AG04449 (cell line): ENCODE results near the gene DCST1.
A peak's percentile ranks its signal among the peaks of the same experiment; 100 is the strongest.

ENCODE experiments used
- CTCF ChIA-PET: fragments of 350-600 bp; formaldehyde crosslinking; extraction: SDS; loops from one replicate; lab custom pipeline; 2021; ENCODE audit warnings: antibody characterized with exemption; lab: Yijun Ruan, JAX
- POLR2A ChIA-PET: fragments of 400-600, 350-600 bp; formaldehyde crosslinking; extraction: SDS; loops from one replicate; lab custom pipeline; 2020; ENCODE audit warnings: antibody characterized with exemption, inconsistent platforms; lab: Yijun Ruan, JAX
- DNase-seq: peaks from one replicate; pipeline ENCODE4 v3.0.0-alpha.2; 2010; ENCODE audit warnings: low read depth, low spot score
- H3K4me3 ChIP-seq: 2 replicates; pipeline ENCODE4 v1.5.1; 2011; ENCODE audit warnings: low read depth, mild to moderate bottlenecking, control low read depth, low read length
- CTCF ChIP-seq: IDR thresholded peaks from one replicate; pipeline ENCODE4 v1.5.1; 2011; ENCODE audit warnings: mild to moderate bottlenecking, moderate library complexity, low read length, control low read depth, inconsistent platforms; ENCODE audit not compliant: insufficient read depth; ENCODE audit errors: missing control alignments

Gene DCST1

GRCh38 chr1:155062702-155063411, 29.2 kb downstream of the DCST1 start:
- ChIA-PET CTCF (interaction anchor here (1.3 to 17.3 kb wide), 7 partner anchors 12 to 110 kb away, joined by 3 to 433 read pairs (median 14); partner anchors contain the start of genes ADAM15, EFNA3 and KRTCAP2), POLR2A (no interaction called here)
- H3K4me3 ChIP-seq = peak overlapping the region; percentile 96
- peak; percentile 83 for TF ChIP-seq CTCF
- no peak for DNase-seq

GRCh38 chr1:155063550-155064110, 30.0 kb downstream of the DCST1 start, which contains the start of gene EFNA4:
Gene EFNA4 (plus strand): TSS chr1:155063740. CDS start chr1:155063824, 84 bp downstream.
- no peak for DNase-seq
- ChIA-PET POLR2A (no interaction called here), CTCF (interaction anchor here (1.3 to 17.3 kb wide), 8 partner anchors 11 to 109 kb away, joined by 3 to 433 read pairs (median 8); partner anchors contain the start of genes ADAM15, EFNA3 and KRTCAP2)
- TF ChIP-seq CTCF = no peak
- peak within 1 kb of the TSS; percentile 96 for H3K4me3 ChIP-seq

- ChIA-PET POLR2A (no interaction called here), CTCF (interaction anchor here (0.9 to 17.3 kb wide), 9 partner anchors 10 to 109 kb away, joined by 3 to 433 read pairs (median 7); partner anchors contain the start of genes ADAM15, EFNA3 and KRTCAP2)
- H3K4me3 ChIP-seq = peak overlapping the region; percentile 96
- no peak for DNase-seq
- TF ChIP-seq CTCF = no peak
Measured at GRCh38 chr1:155064111-155064831, 30.6 kb downstream of the DCST1 start.

GRCh38 chr1:155064832-155065429, 31.3 kb downstream of the DCST1 start:
- CTCF ChIA-PET = interaction anchor here (0.9 to 17.3 kb wide), 8 partner anchors 20 to 108 kb away, joined by 3 to 433 read pairs (median 6); partner anchors contain the start of genes ADAM15 and KRTCAP2
- no peak overlapping the region for H3K4me3 ChIP-seq
- no peak for TF ChIP-seq CTCF
- no peak for DNase-seq
- POLR2A ChIA-PET = no interaction called here

GRCh38 chr1:155066777-155067176, 33.2 kb downstream of the DCST1 start:
- no peak overlapping the region for H3K4me3 ChIP-seq
- ChIA-PET POLR2A (no interaction called here), CTCF (interaction anchor here (1.4 to 17.3 kb wide), 3 partner anchors 8 to 21 kb away, joined by 6 to 433 read pairs (median 212); partner anchors contain the start of gene ADAM15)
- no peak for DNase-seq
- no peak for TF ChIP-seq CTCF
